Kidney (tissue), 14 donors: Measurements from ENCODE around the gene JMJD1C. TPM values are rescaled to one million over a fixed set of nuclear protein-coding genes. Genes with fewer than 3 reads are reported as not detected.
A peak's percentile ranks its signal among the peaks of the same experiment; 100 is the strongest.

Experiments
- DNase-seq, 5 donors: peaks; one replicate each; pipeline ENCODE4 v3.0.0-alpha.2; 2013 to 2020
- FAIRE-seq: peaks from 2 replicates; lab custom pipeline; 2012; peaks lifted over from hg19 to GRCh38; lab: Jason Lieb, UNC
- H3K27ac ChIP-seq, 2 donors: one replicate each; pipeline ENCODE4 v1.7.0; 2013; ENCODE audit warnings: low read depth in 2 of 2, low read length in 2 of 2, inconsistent platforms in 1 of 2
- H3K27me3 ChIP-seq: one replicate; pipeline ENCODE4 v1.7.1; 2013; ENCODE audit warnings: low read length, inconsistent platforms; ENCODE audit not compliant: control insufficient read depth, insufficient read depth
- H3K36me3 ChIP-seq, 3 donors: one replicate each; pipeline versions ENCODE4 v1.7.0 to v1.7.1; 2013; ENCODE audit warnings: low read length in 3 of 3, control low read depth in 1 of 3, inconsistent platforms in 1 of 3; ENCODE audit not compliant: insufficient read depth in 3 of 3, control insufficient read depth in 2 of 3
- H3K4me1 ChIP-seq, 3 donors: one replicate each; pipeline versions ENCODE4 v1.7.0 to v1.7.1; 2013; ENCODE audit warnings: low read length in 3 of 3, inconsistent platforms in 1 of 3, low read depth in 1 of 3; ENCODE audit not compliant: control insufficient read depth in 2 of 3, insufficient read depth in 2 of 3
- H3K4me3 ChIP-seq, 3 donors: one replicate each; pipeline versions ENCODE4 v1.7.0 to v1.8.1; 2013; ENCODE audit warnings: low read length in 3 of 3, control low read depth in 1 of 3, inconsistent platforms in 1 of 3
- H3K9ac ChIP-seq, 3 donors: one replicate each; pipeline versions ENCODE4 v1.7.0 to v1.7.1; 2013; ENCODE audit warnings: low read length in 3 of 3, control low read depth in 1 of 3, inconsistent platforms in 1 of 3
- H3K9me3 ChIP-seq, 3 donors: one replicate each; pipeline versions ENCODE4 v1.7.0 to v1.7.1; 2013; ENCODE audit warnings: low read length in 3 of 3, control low read depth in 1 of 3, inconsistent platforms in 1 of 3; ENCODE audit not compliant: control insufficient read depth in 2 of 3, insufficient read depth in 1 of 3
- intact Hi-C: fragments of 100-400 bp; cut with DNase I; formaldehyde crosslinking; loops from one replicate; pipeline ENCODE4 v1.11.1; 2022
- polyA plus RNA-seq: library from polyadenylated mRNA; stranded (reverse); fragments of 350-450 nt; fragmentation: Illumina TruSeq; extraction: RNeasy Lipid Tissue Mini Kit (QIAGEN cat#74804); gene quantifications from one replicate; pipeline ENCODE4 v1.2.3, GENCODE V29; 2014; ENCODE audit warnings: low read depth, low replicate concordance; ENCODE audit not compliant: insufficient read depth
- total RNA-seq: library from RNA; stranded (reverse); fragmentation: NEBNext Ultra II Directional; extraction: Animal tissue kit (Norgen Biotek cat#: 25700); gene quantifications from one replicate; pipeline ENCODE4 v1.2.1, GENCODE V29; 2021
- TF ChIP-seq, protein P1 (sequence below): IDR thresholded peaks from 3 replicates; pipeline ENCODE4 v1.5.1; 2012; ENCODE audit warnings: mild to moderate bottlenecking, moderate library complexity, borderline replicate concordance; ENCODE audit not compliant: insufficient read depth; ENCODE audit errors: extremely low read depth
- donor health status: control.
- donor health status: control.
- donor health status: control.
- donor health status: control.
- donor health status: control.
- donor health status: DM: yes; HTN: yes; CAD: no.
- donor health status: Normal renal cell carcinoma (clear cell type).

The JMJD1C gene
- total and polyA plus RNA-seq, 2 donors from 2014 or later, result 18.9 to 92.9 TPM

DNA sequence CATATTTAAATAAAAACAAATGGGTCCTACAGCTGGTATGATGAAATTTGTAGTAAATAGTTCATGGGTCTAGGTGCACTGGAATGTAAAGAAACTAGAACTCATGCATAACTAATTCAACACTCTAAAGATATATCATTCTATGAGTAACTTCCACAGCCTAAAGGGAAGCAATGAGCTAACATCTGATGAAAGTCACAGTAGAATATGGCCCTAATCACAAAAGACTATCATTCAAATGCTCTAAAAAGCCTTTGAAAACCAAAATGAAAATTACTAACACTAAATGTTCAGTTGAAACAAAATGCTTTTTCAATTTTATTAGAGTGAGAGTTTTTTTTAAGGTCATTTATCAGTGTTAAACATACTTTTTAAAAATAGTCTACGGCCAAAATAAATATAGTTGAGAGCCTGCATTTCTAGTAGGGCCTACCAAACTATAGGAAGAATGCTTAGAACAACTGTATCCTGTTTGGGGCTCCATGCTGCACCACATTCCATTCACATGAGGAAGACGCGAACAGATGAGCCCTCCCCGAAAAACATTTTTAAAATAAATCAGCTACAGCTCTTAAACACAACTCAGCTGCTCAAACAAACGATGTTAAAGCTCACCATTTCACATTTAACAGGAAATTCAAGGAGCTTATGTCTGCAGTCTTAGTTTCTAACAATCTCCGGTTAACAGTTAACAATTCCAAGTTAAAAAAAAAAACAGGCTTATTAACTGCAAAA lies 198.2 kb downstream of the JMJD1C start:
- TF ChIP-seq, protein P1, sequence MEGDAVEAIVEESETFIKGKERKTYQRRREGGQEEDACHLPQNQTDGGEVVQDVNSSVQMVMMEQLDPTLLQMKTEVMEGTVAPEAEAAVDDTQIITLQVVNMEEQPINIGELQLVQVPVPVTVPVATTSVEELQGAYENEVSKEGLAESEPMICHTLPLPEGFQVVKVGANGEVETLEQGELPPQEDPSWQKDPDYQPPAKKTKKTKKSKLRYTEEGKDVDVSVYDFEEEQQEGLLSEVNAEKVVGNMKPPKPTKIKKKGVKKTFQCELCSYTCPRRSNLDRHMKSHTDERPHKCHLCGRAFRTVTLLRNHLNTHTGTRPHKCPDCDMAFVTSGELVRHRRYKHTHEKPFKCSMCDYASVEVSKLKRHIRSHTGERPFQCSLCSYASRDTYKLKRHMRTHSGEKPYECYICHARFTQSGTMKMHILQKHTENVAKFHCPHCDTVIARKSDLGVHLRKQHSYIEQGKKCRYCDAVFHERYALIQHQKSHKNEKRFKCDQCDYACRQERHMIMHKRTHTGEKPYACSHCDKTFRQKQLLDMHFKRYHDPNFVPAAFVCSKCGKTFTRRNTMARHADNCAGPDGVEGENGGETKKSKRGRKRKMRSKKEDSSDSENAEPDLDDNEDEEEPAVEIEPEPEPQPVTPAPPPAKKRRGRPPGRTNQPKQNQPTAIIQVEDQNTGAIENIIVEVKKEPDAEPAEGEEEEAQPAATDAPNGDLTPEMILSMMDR, result no peak
- peak in 3 of 5 donors; percentile 61 to 92 (median 90) for DNase-seq
- Histone ChIP-seq H3K9me3 (no peaks in the 10 kb centered on the region), H3K36me3 (no peaks in the 10 kb centered on the region), H3K27ac (peak overlapping the region; percentile 95 to 99), H3K4me3 (peak overlapping the region; percentile 91 to 95 (median 93)), H3K4me1 (peaks cover 0 to 3% (median 3%) of the 10 kb centered on the region in 3 donors), H3K27me3 (no peaks in the 10 kb centered on the region), H3K9ac (peak overlapping the region; percentile 89 to 95 (median 93))
- FAIRE-seq, result no peak
- intact Hi-C loops, result no loop called here

DNA sequence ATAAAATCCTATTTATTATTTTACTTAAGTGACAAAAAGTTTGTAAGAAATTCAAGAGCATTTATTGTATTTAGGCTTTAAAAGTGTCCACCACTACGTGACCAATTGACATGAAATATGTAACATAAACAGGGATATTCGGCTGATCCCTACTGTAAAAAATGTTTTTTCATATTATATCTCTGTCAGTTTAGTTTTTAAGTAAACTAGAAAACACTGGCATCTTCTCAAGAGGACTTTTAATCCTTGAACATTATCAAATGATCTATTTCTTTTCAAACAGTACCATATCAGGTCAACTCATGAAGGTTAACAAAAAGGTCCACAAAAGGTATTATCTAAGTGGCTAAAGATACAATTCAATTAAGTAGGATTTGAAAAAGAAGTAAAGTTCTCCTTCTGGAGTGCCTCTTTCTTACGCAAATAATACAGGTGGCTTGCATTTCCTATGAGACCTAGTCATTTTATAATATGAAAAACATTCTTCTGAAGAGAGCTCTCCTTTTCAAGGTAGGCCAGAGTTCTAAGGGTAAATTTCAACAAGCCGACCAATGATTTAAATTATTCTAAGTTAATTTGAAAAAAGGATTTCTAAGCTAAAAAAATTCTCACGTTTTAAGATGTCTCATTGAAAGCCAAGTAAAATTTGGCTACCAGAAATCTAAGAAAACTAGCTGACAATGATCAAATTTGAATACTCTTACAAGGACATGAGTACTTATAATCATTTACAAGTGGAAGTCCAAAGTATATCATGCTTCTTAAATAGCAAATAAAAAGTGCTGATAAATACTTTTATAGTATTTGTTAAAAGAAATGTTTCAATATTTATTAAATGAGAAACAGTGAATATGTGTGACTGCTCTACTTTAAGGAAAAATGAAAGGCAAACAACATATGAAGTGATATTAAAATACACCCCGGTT lies 199.1 kb downstream of the JMJD1C start:
- H3K4me1 ChIP-seq, result peaks cover 0 to 9% (median 5%) of the 10 kb centered on the region in 3 donors
- no peaks in the 10 kb centered on the region for H3K36me3 ChIP-seq
- FAIRE-seq (peak; percentile 84), DNase-seq (peak in 2 of 5 donors; percentile 37 to 70)
- TF ChIP-seq, protein P1, result no peak
- no peaks in the 10 kb centered on the region for H3K9me3 ChIP-seq
- peak overlapping the region; percentile 95 to 99 for H3K27ac ChIP-seq
- intact Hi-C loops, result no loop called here
- H3K27me3 ChIP-seq, result no peaks in the 10 kb centered on the region
- H3K4me3 ChIP-seq, result peak overlapping the region; percentile 91 to 95 (median 93)
- H3K9ac ChIP-seq, result peak overlapping the region; percentile 80 to 95 (median 89)

DNA sequence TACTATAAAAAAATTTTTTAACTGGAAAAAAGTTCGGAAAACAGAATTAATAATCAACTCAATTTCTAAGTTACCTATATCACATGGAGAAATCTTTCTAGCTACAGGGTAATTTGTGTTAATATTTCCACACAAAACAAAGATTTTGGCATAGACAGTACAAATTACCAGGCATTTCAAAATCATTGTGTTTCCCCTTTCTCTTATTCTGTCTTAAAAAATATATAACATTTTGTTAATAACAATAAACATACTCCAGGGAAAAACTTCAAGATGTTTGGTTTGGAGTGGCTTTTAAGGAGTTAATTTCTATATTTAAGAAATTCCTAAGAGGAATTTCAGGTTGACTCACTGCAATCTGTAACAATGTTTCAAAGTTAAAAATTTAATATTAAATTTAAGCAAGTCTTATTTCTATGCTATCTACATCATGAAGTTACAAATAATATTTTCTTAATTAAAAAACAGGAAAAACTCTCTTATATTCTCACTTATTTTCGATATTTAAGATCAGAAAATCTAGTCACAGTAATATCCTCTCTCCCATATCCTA lies 200.0 kb downstream of the JMJD1C start:
- H3K27ac ChIP-seq, result peak overlapping the region; percentile 85 to 99
- no peaks in the 10 kb centered on the region for H3K36me3 ChIP-seq
- no peaks in the 10 kb centered on the region for H3K9me3 ChIP-seq
- TF ChIP-seq, protein P1, result no peak
- peak overlapping the region; percentile 91 to 95 (median 93) for H3K4me3 ChIP-seq
- DNase-seq, result peak in 1 of 5 donors; percentile 40
- peak; percentile 86 for FAIRE-seq
- intact Hi-C loops, result no loop called here
- H3K27me3 ChIP-seq, result no peaks in the 10 kb centered on the region
- peak overlapping the region; percentile 82 to 89 (median 88) for H3K9ac ChIP-seq
- peaks cover 0 to 13% (median 9%) of the 10 kb centered on the region in 3 donors for H3K4me1 ChIP-seq
